Cortex of kidney (tissue), 1 donor: ENCODE data around the gene RAB40C.

Experiments
- DNase-seq: peaks from one replicate; lab custom pipeline; 2025; lab: John Stamatoyannopoulos, UW

The RAB40C gene

DNA sequence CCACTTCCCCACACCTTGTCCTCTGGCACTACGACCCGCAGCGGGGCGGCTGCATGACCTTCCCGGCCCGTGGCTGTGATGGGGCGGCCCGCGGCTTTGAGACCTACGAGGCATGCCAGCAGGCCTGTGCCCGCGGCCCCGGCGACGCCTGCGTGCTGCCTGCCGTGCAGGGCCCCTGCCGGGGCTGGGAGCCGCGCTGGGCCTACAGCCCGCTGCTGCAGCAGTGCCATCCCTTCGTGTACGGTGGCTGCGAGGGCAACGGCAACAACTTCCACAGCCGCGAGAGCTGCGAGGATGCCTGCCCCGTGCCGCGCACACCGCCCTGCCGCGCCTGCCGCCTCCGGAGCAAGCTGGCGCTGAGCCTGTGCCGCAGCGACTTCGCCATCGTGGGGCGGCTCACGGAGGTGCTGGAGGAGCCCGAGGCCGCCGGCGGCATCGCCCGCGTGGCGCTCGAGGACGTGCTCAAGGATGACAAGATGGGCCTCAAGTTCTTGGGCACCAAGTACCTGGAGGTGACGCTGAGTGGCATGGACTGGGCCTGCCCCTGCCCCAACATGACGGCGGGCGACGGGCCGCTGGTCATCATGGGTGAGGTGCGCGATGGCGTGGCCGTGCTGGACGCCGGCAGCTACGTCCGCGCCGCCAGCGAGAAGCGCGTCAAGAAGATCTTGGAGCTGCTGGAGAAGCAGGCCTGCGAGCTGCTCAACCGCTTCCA lies 43.6 kb downstream of the RAB40C start:
- no peak for DNase-seq

DNA sequence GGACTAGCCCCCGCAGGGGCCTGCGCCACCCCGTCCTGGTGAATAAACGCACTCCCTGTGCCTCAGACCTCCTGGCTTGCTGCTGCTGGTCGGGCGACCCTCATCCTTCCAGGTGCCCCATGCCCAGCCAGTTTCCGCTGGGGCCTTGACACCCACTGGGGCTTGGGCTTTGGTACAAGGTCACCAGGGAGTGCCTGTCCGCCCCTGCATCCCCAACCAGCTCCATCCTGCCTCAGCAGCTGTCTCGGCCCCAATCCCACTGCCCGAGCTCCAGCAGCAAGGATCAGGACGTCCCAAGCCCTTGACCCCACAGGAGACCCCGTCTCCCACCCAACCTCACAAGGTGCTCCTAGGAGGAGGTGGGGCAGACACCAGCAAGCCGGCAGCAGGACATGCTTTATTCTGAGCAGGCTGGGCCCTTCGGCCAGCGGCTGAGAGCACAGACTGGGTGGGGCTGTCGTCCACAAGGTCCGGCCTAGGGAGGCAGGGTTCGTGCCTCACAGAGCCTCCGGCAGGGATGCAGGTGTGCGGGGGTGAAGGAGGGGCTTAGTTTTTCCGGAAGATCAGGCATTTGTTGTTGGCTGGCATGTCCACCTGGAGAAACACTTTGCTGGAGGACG lies 44.3 kb downstream of the RAB40C start:
- DNase-seq, result no peak

DNA sequence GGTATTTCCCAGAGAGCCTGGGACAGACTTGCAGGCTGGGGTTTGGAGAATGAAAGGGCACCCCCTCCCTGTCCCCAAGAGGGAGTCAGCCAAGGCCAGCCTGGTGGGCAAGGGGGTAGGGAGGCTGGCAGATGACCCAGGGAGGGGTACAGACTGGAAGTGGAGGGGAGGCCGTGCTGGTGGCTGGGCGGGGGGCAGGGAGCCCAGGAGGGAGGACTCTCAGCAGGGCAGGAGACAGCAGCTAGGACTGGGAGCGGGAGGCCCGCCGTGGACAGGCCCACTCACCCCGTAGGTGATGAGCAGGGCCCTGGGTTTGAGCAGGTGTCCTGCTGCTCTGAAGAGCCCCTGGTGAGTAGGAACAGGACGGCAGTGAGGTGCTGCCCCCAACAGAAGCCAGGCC lies 45.1 kb downstream of the RAB40C start:
- no peak for DNase-seq

DNA sequence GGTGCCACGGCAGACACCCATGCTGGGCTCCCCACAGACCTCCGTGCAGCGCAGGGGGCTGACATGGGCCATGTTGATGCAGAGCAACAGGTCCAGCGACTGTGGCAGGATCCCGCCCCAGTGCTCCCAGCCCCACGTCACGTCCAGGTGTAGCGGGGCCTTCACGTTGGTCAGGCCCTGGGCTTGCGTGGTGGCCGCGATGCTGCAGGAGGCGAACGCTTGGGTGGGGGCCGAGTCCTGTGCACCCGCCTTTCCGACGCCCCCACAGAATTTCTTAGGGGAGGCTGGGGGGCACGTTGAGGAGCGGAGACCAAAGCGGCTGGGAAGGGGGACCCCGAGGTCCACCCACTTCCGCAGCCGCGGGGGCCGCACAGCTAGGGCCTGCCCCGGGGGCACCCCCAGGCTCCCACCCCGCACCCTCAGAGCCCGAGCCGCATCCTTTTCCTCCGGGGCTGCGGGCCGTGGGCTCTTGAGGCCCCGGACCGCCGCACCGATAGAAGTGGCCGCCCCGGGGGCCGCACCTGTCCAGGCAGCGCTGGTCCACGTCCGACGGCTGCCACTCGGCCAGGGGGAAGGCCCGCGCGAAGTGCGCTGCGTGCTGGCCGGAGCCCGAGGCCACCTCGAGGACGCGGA lies 45.8 kb downstream of the RAB40C start:
- DNase-seq, result no peak

DNA sequence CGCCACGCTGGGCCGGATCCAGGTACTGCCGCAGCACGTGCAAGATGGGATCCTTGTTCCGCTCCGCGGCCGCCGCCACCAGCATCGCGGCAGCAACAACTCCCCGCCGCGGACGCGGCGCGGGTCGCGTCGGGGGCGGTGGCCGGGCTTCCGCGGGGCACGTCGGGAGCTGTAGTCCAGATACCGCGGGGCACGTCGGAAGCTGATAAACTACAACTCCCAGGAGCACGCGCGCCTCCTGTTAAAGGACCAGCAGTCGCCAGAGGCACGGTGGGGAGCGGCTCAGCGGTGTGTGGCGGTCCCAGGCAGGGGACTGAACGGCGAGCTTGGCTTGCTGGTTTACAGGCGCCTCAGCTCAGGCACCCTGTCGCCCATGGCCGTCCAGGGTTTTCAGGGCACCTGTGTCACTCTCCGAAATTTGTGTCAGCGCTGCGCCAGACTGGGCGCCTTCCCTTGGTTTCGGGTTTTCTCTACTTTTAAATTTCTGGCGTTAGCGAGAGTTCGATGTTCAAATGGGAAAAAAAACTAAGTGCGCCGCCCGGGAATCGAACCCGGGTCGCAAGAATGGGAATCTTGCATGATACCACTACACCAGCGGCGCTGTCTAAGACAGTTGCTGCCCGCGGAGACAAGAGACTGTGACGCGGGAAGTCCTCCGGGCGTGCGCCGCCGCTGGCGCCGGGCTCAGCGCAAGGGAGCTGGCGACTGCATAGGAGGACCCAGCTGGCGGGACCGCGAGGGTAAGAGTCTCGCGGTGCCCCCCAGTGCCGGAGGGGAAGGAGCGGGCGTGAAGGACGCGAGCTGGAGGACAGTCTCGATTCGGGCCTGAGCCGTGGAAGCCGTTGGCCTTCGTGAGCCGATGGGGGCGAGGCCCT lies 46.6 kb downstream of the RAB40C start, which contains the start of gene METTL26:
Gene METTL26, minus strand, starts transcription at position 100 of the 875 bp plus-strand sequence. Its CDS starts 15 bp downstream, at position 85.
- DNase-seq, result no peak

DNA sequence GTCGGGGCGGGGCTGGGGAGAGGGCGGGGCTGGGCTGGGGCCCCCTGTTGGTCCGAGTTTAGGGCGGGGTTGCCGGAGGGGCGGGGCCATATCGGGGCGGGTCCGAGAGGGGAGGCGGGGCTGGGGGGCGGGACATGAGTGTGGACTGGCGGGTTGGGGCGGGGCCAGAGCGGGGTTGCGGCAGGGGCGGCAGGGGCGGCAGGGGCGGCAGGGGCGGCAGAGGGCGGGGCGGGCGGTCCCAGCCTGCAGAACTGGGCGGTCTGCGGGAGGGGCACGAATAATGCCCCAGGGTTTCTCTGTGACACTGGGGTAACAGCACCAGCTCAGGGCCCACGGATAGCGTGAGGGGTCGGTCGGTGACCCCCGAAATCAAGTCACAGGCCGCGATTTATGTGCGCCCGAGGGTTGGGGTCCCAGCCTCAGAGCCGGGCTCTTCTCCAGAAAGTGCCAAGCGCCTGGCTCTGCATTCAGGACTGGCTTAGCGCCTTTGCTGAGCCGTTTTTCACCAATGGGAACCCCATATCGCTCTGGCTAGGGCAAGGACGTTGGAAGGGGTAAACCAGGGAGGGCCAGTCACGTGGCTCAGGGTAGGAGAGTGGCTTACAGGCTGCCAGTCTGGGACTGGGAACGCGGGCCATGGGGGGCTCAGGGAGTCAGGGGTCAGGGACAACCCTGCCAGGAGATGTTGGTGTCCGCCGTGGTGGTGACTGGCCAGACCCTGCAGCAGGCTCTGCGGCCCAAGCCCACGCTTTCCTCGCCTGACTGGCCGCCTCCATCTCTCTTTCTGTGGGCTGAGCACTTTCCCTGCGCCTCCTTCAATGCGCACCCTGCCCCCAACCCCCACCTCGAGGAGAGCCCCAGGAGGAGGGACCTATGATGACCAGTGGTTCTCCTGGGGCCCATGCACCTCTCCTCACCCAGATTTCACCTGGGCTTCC lies 47.5 kb downstream of the RAB40C start:
- DNase-seq, result no peak

DNA sequence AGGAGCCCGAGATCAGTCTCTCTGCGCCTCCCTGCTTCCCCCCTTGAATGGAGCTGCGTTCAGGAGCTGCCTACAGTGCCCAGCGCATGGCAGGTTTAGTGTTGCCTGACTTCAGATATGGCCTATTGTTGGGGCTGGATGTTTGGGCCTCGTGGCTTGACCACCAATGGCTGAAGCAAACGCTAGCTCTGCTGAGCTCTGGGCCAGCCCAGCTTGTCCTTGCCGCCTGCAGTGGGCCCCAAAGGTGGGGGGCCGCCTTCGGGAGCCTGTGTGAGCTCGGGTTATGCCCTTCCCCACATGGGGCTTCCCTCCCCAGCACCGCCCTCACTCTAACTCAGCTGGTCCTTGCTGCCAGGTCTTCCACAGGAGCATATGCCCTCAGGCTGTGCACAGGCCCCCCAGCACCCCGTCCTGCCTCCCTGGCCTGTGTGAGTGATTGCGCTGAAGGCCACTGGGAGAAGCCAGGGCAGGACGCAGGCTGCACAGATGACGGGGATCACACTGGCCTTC lies 48.2 kb downstream of the RAB40C start:
- DNase-seq, result no peak

DNA sequence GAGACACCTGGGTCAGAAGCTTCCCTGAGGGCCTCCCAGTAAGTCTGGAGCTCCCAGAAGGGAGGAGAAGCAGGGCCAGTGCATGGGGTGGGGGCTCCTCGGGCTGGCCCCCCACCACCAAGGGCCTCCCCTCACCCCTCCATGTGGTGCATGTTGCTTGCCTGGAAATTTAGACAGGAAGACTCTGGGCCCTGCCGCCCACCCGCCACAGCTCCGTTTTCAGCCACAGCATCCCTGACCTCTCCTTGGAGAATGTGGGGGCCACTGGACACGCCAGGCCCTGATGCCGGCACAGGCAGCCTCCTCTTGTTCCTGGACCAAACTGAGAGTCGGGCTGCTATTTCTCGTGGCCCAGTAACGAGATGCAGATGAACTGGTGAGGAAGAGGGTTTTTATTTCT lies 49.0 kb downstream of the RAB40C start:
- no peak for DNase-seq

DNA sequence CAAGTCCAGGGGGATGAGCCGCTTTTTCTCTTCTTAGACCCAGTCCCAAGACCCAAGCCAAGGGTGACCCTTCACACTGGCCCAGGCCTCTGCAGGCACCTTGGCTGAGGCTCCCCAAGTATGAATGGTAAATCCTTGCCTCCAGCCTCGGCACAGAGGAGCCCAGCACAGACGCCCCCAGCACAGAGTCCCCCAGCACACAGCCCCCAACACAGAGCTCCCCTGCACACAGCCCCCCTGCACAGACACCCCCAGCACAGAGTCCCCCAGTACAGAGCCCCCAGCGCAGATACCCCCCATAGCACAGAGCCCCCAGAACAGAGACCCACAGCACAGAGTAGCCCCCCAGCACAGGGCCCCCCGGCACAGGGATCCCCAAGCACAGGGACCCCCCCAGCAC lies 50.7 kb downstream of the RAB40C start:
- DNase-seq, result no peak

DNA sequence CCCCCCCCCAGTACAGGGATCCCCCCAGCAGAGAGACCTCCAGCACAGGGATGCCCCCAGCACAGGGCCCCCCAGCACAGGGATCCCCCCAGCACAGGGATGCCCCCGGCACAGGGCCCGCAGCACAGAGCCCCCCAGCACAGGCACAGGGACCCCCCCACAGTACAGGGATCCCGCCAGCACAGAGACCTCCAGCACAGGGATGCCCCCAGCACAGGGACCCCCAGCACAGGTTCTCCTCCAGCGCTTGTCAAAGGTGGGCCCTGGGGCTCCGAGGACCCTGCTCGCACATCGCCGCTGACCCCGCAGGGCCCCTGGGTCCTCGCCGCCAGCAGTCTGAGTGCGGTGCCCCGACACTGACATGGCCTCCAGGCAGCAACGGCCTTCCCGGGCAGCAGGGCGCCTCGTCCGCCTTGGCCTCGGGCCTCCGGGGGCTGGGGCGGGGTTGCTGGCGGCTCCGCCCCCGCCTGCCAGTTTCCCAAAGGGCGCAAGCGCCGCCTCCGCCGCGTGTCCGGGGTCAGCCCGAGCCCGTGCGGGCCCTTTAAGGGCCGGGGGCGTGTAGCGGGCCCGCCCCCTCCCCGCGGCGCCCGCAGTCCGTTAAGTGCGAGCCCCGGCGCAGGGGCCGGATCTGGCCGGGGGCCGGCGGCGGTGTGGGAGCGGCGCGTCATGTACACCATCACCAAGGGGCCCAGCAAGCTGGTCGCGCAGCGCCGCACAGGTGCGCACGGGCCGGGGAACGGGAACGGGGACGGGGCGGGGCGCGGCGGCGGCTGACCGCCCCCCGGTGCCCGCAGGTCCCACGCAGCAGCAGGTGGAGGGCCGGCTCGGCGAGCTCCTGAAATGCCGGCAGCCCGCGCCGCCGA lies 51.7 kb downstream of the RAB40C start, which contains the start of gene MCRIP2:
Gene MCRIP2, plus strand, starts transcription at position 503 of the 863 bp plus-strand sequence. Its CDS starts 164 bp downstream, at position 667.
- DNase-seq, result no peak

DNA sequence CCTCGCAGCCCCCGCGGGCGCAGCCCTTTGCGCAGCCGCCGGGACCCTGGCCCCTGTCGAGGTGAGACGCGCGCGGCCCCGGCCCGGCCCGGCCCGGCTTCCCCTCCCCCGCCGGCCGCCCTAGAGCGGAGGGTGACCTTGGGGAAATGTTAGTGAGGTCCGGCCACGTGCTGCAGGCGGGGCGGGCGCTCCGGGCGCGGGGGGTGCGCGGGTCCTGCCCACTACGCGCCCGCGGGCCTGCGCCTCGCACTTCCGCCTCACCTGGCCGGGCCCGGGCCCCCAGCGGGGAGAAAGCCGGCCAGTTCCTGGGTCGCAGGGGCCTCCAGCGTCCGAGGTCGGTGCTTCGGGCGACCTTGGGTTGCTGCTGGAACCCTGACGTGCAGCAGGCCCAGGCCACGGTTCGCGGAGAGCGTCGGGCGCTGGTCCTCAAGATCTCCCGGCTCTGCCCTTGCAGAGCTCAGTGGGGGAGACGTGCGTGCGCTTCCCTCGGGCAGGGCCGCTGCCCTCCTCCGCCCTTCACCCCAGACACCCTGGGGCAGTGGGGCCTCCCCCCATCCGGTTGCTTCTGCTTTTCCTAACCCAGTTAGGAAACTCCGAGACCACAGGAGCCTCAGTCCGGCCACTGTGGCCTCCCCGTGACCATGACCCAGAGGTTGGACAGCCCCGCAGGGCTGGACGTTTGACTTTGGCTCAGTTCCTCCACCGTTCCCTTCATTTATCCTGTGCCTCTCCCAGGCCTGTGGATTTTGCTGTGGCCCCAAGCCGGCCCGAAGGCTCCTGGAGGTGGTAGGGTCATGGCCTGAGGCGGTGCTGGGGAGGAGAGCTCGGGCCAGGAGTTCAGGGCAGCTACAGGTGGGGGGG lies 52.6 kb downstream of the RAB40C start:
- DNase-seq, result no peak

DNA sequence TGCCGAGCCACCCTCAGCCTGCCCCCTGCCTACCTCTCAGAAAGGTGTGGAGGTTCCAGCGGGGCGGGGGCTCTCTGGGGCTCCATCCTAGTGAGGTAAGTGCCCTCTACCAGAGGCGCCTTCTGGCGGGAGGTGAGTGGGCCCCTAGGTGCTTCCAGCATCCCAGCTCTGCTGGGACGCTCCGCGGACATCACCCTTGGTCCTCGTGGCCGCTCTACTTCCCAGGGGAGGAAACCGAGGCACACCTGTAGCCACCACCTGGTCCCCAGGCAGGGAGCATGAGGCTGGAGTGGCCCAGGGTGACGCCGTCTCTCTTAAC lies 53.1 kb downstream of the RAB40C start:
- DNase-seq, result no peak

DNA sequence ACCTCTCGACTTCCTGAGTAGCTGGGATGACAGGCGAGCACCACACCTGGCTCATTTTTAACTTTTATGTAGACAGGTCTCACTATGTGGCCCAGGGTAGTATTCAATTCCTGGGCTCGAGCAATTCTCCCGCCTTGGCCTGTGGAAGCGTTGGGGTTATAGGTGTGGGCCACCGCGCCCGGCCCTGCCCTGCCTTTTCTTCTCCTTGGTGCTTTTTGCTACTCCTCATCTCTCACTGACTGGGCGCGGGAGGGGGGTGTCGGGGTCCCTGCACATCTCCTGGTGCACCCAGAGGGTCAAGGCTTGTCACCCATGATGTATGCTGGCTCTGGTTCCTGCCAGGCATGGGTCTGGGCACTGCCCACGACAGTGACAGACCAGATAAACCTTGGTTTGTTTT lies 54.7 kb downstream of the RAB40C start:
- DNase-seq, result no peak

DNA sequence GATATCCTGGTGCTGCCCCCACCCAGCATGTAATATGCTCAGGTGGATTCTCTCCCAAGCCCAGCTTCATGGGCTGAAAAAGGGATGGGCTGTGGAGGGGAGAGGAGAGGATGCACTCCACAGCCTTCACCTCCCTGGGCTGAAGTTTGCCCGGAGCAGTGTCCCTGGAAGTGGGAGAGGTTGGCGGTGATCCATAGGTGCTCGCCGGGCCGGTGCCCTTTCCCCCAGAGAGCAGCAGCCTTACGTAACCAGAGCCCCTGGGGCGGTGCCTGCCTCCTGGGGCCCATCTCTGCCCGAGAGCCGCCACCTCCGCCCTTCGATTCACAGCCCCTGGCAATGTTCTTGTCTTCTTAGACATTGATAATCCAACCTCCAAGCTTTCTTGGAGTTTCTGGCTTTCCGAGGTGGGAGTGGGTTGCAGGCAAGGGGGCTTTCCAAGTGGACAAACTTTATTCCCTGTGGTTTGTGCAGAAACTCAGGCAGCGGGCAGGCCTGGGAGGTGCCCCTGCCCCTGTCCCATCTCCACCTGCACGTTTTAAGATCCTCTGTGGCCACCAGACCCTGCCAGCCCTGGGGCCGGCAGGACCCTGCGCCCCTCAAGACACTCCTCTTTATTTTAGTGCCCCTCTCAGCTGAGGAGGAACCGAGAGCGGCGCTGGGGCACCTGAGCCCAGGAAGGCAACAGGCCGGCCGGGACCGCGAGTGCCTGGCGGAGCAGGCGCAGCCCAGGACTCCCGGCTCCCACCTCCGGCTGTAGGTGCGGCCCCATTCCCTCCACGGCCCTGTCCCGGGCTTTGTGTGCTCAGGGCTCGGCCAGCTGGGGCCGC lies 56.2 kb downstream of the RAB40C start:
- DNase-seq, result no peak

DNA sequence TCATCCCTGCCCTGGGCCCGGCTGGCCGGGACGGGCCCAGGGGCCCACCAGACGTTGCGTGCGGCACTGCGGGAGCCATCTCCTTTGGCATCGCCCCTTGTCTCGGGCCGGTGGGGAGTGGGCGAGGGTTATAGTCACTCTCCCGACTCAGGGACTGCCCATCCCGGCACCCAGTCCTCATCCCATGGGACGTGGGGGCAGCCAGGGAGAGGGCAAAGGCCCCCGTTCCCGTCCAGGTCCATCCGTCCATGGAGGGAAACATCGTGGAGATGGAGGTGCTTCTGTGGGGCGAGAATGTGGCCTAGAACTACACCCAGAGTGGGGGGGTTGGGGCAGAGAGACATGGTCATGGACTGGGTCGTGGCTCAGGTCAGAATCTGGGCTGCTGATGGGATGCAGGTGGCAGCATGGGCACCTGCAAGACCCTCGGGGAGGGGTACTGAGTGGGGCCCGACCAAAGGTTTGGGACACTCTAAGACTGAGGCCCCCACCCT lies 56.9 kb downstream of the RAB40C start:
- DNase-seq, result no peak

DNA sequence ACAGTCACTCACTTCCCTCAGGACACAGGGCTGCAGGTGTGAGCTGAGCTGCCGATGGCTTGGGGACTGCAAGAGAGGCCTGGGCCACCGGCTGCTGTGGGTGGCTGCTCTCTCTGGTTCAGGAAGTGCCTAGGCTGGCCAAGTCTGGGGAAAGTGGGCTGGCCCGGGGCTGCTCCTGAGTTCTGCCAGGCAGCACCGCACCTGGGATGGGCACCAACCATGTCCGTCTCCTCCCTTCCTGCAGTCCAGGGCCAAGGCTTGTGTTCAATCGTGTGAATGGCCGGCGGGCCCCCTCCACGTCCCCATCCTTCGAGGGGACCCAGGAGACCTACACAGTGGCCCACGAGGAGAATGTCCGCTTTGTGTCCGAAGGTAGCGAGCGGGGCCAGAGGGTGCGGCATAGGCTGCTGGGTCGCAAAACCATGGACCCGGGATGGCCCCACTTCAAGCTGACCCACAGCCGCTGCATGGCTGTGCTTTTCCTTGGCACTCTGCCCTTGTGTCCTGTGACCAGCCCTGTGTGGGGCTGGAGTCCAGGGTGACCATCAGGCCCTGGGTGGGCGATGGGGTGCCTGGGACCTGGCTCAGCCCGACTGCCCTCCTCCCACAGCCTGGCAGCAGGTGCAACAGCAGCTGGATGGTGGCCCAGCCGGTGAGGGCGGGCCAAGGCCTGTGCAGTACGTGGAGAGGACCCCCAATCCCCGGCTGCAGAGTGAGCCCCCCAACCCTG lies 57.5 kb downstream of the RAB40C start:
- DNase-seq, result no peak

DNA sequence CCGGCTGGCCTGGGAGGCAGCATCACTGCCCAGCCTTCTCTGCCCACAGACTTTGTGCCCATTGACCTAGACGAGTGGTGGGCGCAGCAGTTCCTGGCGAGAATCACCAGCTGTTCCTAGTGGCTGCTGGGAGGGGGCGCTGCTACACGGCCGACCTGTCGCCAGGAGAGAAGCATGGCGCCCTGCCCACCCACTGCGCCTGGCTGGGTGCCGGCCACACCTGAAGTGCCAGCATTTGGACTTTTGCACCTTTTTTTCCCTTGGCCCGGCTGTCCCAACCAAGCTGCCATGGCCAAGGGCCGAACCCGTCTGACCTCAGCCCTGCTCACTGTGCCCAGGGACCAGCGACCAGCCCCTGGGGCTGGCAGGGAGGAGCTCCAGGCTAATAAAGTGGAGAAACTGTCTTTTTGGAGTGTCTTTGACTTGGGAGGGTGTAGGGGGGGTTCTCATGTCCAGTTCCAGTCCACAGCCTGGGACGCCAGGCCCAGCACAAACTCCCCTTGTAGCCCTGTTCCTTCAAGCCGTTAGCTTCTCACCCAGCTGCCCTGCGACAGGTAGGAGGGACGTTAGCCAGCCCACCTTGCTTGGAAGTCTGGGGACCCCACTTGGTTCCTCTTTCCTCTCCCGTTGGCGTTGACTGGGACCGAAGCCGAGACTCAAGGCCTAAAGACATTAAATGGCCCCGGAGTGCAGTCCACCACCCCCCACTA lies 58.4 kb downstream of the RAB40C start:
- no peak for DNase-seq
